MCF 10A (cell line): ENCODE data around the gene LKAAEAR1. TPM values are rescaled to one million over a fixed set of nuclear protein-coding genes. Genes with fewer than 3 reads are reported as not detected.

ENCODE experiments used
- BruUV-seq: library from RNA; stranded (reverse); fragments of 400-500 nt; replicated peaks from 2 replicates; lab custom pipeline; 2021; lab: Mats Ljungman, UMichigan
- CTCF ChIA-PET: fragments of 300-600 bp; sonication (Branson Sonifier 250); formaldehyde crosslinking; extraction: SDS; loops from one replicate; lab custom pipeline; 2021; ENCODE audit warnings: antibody characterized with exemption, inconsistent platforms; lab: Yijun Ruan, JAX
- POLR2A ChIA-PET: fragments of 300-600, 350-650 bp; sonication (Branson Sonifier 250); formaldehyde crosslinking; extraction: SDS; loops from one replicate; lab custom pipeline; 2020; ENCODE audit warnings: antibody characterized with exemption, inconsistent platforms; lab: Yijun Ruan, JAX
- DNase-seq: peaks from one replicate; pipeline ENCODE4 v3.0.0-alpha.2; 2018; ENCODE audit not compliant: unreplicated experiment
- H3K27ac Mint-ChIP-seq: one replicate; pipeline ENCODE4 v1.8.0; 2022; ENCODE audit warnings: mild to moderate bottlenecking, low read depth, mixed read lengths; ENCODE audit not compliant: unreplicated experiment
- H3K27me3 Mint-ChIP-seq: one replicate; pipeline ENCODE4 v1.8.0; 2022; ENCODE audit warnings: mixed read lengths; ENCODE audit not compliant: insufficient read depth, unreplicated experiment
- H3K36me3 Mint-ChIP-seq: one replicate; pipeline ENCODE4 v1.8.0; 2022; ENCODE audit warnings: mild to moderate bottlenecking, moderate library complexity, mixed read lengths; ENCODE audit not compliant: insufficient read depth, unreplicated experiment
- H3K4me1 Mint-ChIP-seq: one replicate; pipeline ENCODE4 v1.8.0; 2022; ENCODE audit warnings: mixed read lengths; ENCODE audit not compliant: insufficient read depth, unreplicated experiment
- H3K4me3 Mint-ChIP-seq: one replicate; pipeline ENCODE4 v1.8.0; 2022; ENCODE audit warnings: mild to moderate bottlenecking, moderate library complexity, mixed read lengths; ENCODE audit not compliant: unreplicated experiment
- H3K9me3 Mint-ChIP-seq: one replicate; pipeline ENCODE4 v1.8.0; 2022; ENCODE audit warnings: mixed read lengths; ENCODE audit not compliant: unreplicated experiment
- intact Hi-C: fragments of 100-400 bp; cut with micrococcal nuclease; formaldehyde crosslinking; loops from 2 replicates; pipeline ENCODE4 v1.14.1; 2022
- total RNA-seq: library from RNA; stranded (reverse); gene quantifications from 2 replicates; pipeline ENCODE4 v1.2.3, GENCODE V29; 2022
- TF ChIP-seq, protein P1 (sequence below): fragments of 200-600 bp; IDR thresholded peaks from one replicate; pipeline ENCODE4 v1.8.0; 2022; ENCODE audit warnings: antibody characterized with exemption, mild to moderate bottlenecking; ENCODE audit not compliant: unreplicated experiment

LKAAEAR1 gene
- total RNA-seq, 1 experiment from 2014 or later = not detected

DNA sequence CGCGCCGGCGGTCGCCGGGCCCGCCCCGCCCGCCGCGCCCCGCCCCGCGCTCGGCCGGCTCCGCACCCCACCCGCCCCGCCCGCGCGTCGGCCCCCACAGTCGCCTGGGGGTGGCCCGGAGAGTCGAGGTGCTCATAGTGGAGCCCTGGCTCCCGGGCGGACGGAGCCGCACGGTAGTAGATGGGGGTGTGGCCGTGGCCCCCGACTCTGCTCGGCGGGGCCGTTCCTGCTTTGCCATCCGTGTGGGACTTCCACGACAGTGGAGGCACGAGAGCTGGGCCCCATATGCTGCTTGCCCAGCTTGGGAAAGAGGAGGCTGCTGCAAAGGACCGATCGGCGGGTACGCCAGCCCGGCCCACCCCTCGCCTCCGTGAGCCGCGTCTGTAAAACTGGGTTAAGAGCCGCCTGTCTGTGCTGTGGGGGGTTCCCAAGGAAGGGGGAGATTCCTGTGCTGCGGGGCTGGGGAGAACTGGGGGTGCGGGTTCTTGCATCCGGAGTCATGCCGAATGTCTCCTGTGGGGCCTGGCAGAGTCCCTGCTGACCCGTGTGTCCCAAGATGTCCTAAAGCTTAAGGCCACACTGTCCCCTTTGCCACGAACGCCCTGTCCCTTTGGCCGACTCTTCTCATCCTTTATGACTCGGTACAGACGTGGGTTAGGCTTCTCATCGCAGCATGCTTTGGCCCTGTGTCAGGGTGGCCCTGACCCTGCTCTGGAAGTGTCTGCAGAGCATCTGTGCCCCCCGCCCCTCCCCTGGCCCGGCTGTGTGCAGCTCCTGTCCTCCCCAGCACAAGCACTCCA lies 4.0 kb downstream of the LKAAEAR1 start, which contains the start of gene OPRL1:
TSS of gene OPRL1 (plus strand) at position 70 of the 800 bp plus-strand sequence. CDS start 12,639 bp downstream, outside the sequence.
- Mint-ChIP-seq H3K4me3 (peak within 1 kb of the TSS; percentile 73), H3K4me1 (peaks cover 8% of the 10 kb centered on the region), H3K27me3 (no peaks in the 10 kb centered on the region), H3K27ac (peak within 1 kb of the TSS; percentile 83), H3K36me3 (peaks cover 6% of the 10 kb centered on the region), H3K9me3 (no peaks in the 10 kb centered on the region)
- DNase-seq = no peak
- BruUV-seq = no TSS peak
- ChIA-PET CTCF (interaction anchor here (0.5 to 8.9 kb wide), 5 partner anchors 11 to 42 kb away, joined by 4 to 93 read pairs (median 6); no protein-coding TSS in a partner anchor), POLR2A (interaction anchor here (0.8 to 2.0 kb wide), 8 partner anchors 15 to 807 kb away, joined by 3 to 8 read pairs (median 4); partner anchors contain the start of genes ARFGAP1, SAMD10 and TCEA2)
- TF ChIP-seq, protein P1, sequence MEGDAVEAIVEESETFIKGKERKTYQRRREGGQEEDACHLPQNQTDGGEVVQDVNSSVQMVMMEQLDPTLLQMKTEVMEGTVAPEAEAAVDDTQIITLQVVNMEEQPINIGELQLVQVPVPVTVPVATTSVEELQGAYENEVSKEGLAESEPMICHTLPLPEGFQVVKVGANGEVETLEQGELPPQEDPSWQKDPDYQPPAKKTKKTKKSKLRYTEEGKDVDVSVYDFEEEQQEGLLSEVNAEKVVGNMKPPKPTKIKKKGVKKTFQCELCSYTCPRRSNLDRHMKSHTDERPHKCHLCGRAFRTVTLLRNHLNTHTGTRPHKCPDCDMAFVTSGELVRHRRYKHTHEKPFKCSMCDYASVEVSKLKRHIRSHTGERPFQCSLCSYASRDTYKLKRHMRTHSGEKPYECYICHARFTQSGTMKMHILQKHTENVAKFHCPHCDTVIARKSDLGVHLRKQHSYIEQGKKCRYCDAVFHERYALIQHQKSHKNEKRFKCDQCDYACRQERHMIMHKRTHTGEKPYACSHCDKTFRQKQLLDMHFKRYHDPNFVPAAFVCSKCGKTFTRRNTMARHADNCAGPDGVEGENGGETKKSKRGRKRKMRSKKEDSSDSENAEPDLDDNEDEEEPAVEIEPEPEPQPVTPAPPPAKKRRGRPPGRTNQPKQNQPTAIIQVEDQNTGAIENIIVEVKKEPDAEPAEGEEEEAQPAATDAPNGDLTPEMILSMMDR = no peak
- intact Hi-C loops = no loop called here

DNA sequence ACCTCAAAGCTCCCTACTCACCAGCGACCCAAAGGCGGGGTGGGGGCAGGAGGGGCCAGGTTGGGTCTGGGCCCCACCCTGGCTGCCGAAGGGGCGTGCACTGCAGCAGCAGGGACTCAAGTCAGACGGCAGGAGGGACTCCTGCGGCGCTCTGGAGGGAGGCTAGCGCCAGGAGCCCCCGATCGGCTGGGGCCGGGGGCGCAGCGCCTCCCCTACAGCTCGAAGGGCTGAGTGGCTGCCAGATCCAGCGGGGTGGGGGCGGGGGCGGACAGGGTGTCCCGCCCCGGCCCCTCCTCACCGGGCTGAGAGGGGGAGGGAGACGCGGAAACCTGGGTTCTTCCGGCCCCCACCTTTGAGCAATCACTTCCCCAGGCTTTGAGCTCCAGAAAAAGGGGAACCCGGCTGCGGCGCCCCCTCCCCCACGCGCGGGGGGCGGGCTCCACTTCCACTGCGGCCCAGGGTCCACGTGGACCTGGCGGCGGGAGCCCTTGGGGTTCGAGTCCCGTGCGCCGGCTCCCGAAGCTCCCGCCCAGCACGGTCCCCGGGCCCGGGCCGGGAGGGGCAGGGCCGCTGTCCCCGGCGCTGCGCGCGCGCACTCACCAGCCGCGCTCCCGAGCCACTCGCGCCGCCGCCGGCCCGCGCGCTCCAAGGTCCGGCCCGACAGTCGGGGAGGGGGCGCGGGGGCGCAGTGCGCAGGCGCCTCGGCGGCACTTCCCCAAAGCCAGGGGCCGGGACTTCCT lies 4.8 kb downstream of the LKAAEAR1 start, which contains the start of gene RGS19:
TSS of gene RGS19 (minus strand) at position 246 of the 740 bp plus-strand sequence. CDS start 2,632 bp downstream, outside the sequence.
- TF ChIP-seq, protein P1 = no peak
- ChIA-PET CTCF (interaction anchor here (0.5 to 8.9 kb wide), 5 partner anchors 10 to 1574 kb away, joined by 3 to 93 read pairs (median 6); no protein-coding TSS in a partner anchor), POLR2A (interaction anchor here (0.6 to 2.0 kb wide), 10 partner anchors 14 to 806 kb away, joined by 3 to 10 read pairs (median 4); partner anchors contain the start of genes ARFGAP1, SAMD10 and TCEA2)
- DNase-seq = peak; percentile 47
- BruUV-seq = no TSS peak
- H3K36me3 Mint-ChIP-seq = peaks cover 6% of the 10 kb centered on the region
- no peaks in the 10 kb centered on the region for H3K27me3 Mint-ChIP-seq
- no peaks in the 10 kb centered on the region for H3K9me3 Mint-ChIP-seq
- H3K27ac Mint-ChIP-seq = peak within 1 kb of the TSS; percentile 83
- intact Hi-C loops = no loop called here
- peaks cover 8% of the 10 kb centered on the region for H3K4me1 Mint-ChIP-seq
- peak within 1 kb of the TSS; percentile 73 for H3K4me3 Mint-ChIP-seq

DNA sequence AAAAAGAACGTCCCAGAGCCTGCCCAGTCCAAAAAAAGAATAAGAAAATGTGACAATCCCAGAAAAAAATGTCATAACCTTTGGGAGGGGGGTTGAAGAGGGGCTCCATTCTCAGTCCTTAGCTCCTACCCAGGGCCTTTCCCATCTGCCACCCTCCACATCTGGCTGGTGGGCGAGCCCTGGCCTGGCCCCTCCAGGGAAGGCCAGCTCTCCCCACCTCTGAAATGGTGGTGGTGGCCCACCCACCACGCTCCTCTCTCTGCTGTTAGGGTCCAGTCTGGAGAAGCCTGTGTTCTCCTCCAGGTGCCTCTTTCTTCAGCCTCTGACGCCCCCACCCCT lies 5.3 kb downstream of the LKAAEAR1 start:
- ChIA-PET CTCF (interaction anchor here (0.6 to 8.9 kb wide), 4 partner anchors 9 to 207 kb away, joined by 5 to 93 read pairs (median 16); no protein-coding TSS in a partner anchor), POLR2A (interaction anchor here (0.6 to 2.0 kb wide), 6 partner anchors 13 to 54 kb away, joined by 3 to 10 read pairs (median 4); partner anchors contain the start of gene TCEA2)
- DNase-seq = no peak
- no peaks in the 10 kb centered on the region for H3K27me3 Mint-ChIP-seq
- no peaks in the 10 kb centered on the region for H3K9me3 Mint-ChIP-seq
- peaks cover 6% of the 10 kb centered on the region for H3K36me3 Mint-ChIP-seq
- TF ChIP-seq, protein P1 = no peak
- BruUV-seq = no TSS peak
- H3K4me1 Mint-ChIP-seq = peaks cover 8% of the 10 kb centered on the region
- H3K4me3 Mint-ChIP-seq = peak overlapping the region; percentile 73
- intact Hi-C loops = no loop called here
- peak overlapping the region; percentile 83 for H3K27ac Mint-ChIP-seq
